ENCODE data around the gene LRP1B.

Gene LRP1B

DNA sequence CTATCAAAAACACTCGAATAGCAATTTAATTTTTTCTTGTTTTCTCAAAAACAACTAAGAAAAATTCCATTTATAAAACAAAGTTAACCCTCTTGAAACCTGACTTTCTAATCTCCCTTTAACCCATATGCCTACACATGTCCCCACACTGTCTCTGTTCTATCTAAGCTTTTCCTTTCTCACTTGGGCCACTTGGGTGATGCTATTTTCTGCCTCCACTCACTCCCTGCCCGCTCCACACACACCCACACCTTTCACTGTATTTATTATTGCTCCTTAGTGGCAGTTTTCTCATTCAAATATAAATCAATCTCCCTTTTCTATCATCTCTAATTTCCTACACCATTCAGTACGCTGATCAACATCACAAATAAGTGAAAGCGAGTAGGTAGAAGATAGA is 531.1 kb downstream of the LRP1B start:
- Histone ChIP-seq H3K4me3 (ENCODE audit: low read length) (no peak overlapping the region), H3K9me2 (replicated peaks; ENCODE audit: control insufficient read depth, low read length) (no peaks in the 10 kb centered on the region), H3F3A (ENCODE audit: control insufficient read depth, insufficient read depth) (no peaks in the 10 kb centered on the region), H3K27ac (ENCODE audit: low read depth, low read length) (no peak overlapping the region), H3K36me3 (ENCODE audit: control insufficient read depth, low read length) (no peaks in the 10 kb centered on the region), H4K20me1 (ENCODE audit: control insufficient read depth, insufficient read depth, low read depth, low read length) (no peaks in the 10 kb centered on the region), H3K4me1 (ENCODE audit: control insufficient read depth, low read length) (no peaks in the 10 kb centered on the region), H3K9me3 (ENCODE audit: control insufficient read depth, insufficient read depth, low read length) (no peaks in the 10 kb centered on the region), H3K4me2 (ENCODE audit: low read length) (no peak overlapping the region), H3K27me3 (ENCODE audit: control insufficient read depth, low read length) (no peaks in the 10 kb centered on the region), H3K79me2 (ENCODE audit: control insufficient read depth, low read length) (no peaks in the 10 kb centered on the region)
- TF ChIP-seq, protein P1, sequence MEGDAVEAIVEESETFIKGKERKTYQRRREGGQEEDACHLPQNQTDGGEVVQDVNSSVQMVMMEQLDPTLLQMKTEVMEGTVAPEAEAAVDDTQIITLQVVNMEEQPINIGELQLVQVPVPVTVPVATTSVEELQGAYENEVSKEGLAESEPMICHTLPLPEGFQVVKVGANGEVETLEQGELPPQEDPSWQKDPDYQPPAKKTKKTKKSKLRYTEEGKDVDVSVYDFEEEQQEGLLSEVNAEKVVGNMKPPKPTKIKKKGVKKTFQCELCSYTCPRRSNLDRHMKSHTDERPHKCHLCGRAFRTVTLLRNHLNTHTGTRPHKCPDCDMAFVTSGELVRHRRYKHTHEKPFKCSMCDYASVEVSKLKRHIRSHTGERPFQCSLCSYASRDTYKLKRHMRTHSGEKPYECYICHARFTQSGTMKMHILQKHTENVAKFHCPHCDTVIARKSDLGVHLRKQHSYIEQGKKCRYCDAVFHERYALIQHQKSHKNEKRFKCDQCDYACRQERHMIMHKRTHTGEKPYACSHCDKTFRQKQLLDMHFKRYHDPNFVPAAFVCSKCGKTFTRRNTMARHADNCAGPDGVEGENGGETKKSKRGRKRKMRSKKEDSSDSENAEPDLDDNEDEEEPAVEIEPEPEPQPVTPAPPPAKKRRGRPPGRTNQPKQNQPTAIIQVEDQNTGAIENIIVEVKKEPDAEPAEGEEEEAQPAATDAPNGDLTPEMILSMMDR (IDR thresholded peaks at IDR 0.05; ENCODE audit: low read depth, low read length, poor library complexity, severe bottlenecking): no peak
- no peak for TF ChIP-seq EZH2phosphoT487 (IDR thresholded peaks at IDR 0.05; ENCODE audit: borderline replicate concordance, low read length)

DNA sequence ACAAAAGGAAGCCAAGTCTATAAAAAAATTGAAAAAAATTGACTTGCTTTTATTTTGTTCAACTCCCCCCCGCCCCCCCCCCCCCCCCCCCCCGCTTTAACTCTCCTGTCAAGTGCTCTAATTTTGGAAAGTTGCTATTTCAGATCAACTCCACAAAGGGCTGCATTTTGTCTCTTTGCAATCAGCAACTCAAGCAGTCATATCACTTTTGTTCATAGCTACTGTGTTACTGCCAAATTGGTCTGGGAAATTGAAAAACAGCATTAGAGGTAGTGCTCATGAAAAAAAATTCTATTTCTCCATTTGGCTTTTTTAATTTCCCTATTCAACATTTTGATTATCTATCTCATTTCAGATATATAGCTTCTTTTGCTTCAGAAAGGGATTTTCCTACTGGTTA is 531.8 kb downstream of the LRP1B start:
- Histone ChIP-seq H3K9me3 (ENCODE audit: control insufficient read depth, insufficient read depth, low read length) (no peaks in the 10 kb centered on the region), H3K27ac (ENCODE audit: low read depth, low read length) (no peak overlapping the region), H3K4me1 (ENCODE audit: control insufficient read depth, low read length) (no peaks in the 10 kb centered on the region), H3K4me2 (ENCODE audit: low read length) (no peak overlapping the region), H3K27me3 (ENCODE audit: control insufficient read depth, low read length) (no peaks in the 10 kb centered on the region), H3K9me2 (replicated peaks; ENCODE audit: control insufficient read depth, low read length) (no peaks in the 10 kb centered on the region), H3F3A (ENCODE audit: control insufficient read depth, insufficient read depth) (no peaks in the 10 kb centered on the region), H3K4me3 (ENCODE audit: low read length) (no peak overlapping the region), H3K79me2 (ENCODE audit: control insufficient read depth, low read length) (no peaks in the 10 kb centered on the region), H3K36me3 (ENCODE audit: control insufficient read depth, low read length) (no peaks in the 10 kb centered on the region), H4K20me1 (ENCODE audit: control insufficient read depth, insufficient read depth, low read depth, low read length) (no peaks in the 10 kb centered on the region)
- TF ChIP-seq, protein P1 (IDR thresholded peaks at IDR 0.05; ENCODE audit: low read depth, low read length, poor library complexity, severe bottlenecking): no peak
- no peak for TF ChIP-seq EZH2phosphoT487 (IDR thresholded peaks at IDR 0.05; ENCODE audit: borderline replicate concordance, low read length)

DNA sequence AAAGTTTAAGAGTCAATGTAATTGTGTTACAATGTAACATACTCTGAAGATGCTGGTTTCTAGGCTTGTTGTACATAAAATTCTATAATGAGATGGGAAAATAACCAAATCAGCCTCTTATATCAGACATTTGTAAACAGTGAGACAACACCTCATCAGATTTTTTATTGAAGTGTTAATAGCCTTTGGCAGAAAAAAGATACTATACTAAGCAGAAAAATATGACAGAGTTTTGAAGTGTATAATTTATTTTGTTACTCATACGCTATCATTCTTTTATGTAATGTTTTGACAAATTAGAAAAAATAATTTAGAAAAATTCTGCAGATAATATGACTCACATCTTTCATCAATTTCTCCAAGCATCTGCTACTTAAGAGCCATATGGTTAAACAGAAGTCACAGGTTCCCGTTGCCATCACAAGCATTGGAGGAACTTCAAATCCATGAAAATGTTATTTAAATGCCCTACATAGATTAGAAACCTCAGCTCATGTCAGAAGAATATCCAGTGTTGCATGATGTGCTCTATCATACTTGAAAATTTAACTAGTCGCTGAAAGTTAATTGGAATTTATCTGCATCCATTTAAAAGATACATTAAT is 535.4 kb downstream of the LRP1B start:
- Histone ChIP-seq H3K27ac (ENCODE audit: low read depth, low read length) (no peak overlapping the region), H3K79me2 (ENCODE audit: control insufficient read depth, low read length) (no peaks in the 10 kb centered on the region), H4K20me1 (ENCODE audit: control insufficient read depth, insufficient read depth, low read depth, low read length) (no peaks in the 10 kb centered on the region), H3K27me3 (ENCODE audit: control insufficient read depth, low read length) (no peaks in the 10 kb centered on the region), H3K9me2 (replicated peaks; ENCODE audit: control insufficient read depth, low read length) (no peaks in the 10 kb centered on the region), H3K4me1 (ENCODE audit: control insufficient read depth, low read length) (no peaks in the 10 kb centered on the region), H3K9me3 (ENCODE audit: control insufficient read depth, insufficient read depth, low read length) (no peaks in the 10 kb centered on the region), H3K4me3 (ENCODE audit: low read length) (no peak overlapping the region), H3F3A (ENCODE audit: control insufficient read depth, insufficient read depth) (no peaks in the 10 kb centered on the region), H3K4me2 (ENCODE audit: low read length) (no peak overlapping the region), H3K36me3 (ENCODE audit: control insufficient read depth, low read length) (no peaks in the 10 kb centered on the region)
- TF ChIP-seq, protein P1 (IDR thresholded peaks at IDR 0.05; ENCODE audit: low read depth, low read length, poor library complexity, severe bottlenecking): no peak
